Prostate gland (tissue), 2 donors: ENCODE results near the gene FHL2. TPM values are rescaled to one million over a fixed set of nuclear protein-coding genes. Genes with fewer than 3 reads are reported as not detected.
"Not testable (repeated sequence)": the region's sequence is repeated elsewhere in the genome, so short reads cannot be mapped to it uniquely, and the experiment has no call there.

ENCODE experiments used
- DNase-seq: peaks from one replicate; pipeline ENCODE4 v3.0.0-alpha.2; 2019; ENCODE audit warnings: low spot score
- H3K27ac ChIP-seq, 2 donors: fragments of 200-600 bp; sonication (generic); 2 replicates each; pipeline ENCODE4 v1.5.1; 2017 to 2019
- H3K27me3 ChIP-seq: fragments of 200-600 bp; sonication (generic); replicated peaks from 2 replicates; pipeline ENCODE4 v1.5.1; 2019; ENCODE audit not compliant: insufficient read depth
- H3K36me3 ChIP-seq, 2 donors: fragments of 200-600 bp; sonication (generic); 1 replicate in 1 of 2; 2 replicates in 1 of 2; pipeline versions ENCODE4 v1.5.1 to v1.8.1; 2017 to 2019
- H3K4me1 ChIP-seq: fragments of 200-600 bp; sonication (generic); replicated peaks from 2 replicates; pipeline ENCODE4 v1.5.1; 2019
- H3K4me3 ChIP-seq, 2 donors: fragments of 200-600 bp; sonication (generic); 2 replicates each; pipeline ENCODE4 v1.5.1; 2017 to 2019
- H3K9me3 ChIP-seq: fragments of 200-600 bp; sonication (generic); 2 replicates; pipeline ENCODE4 v1.5.1; 2017
- POLR2A ChIP-seq: fragments of 450-650 bp; IDR thresholded peaks from one replicate; pipeline ENCODE4 v1.6.1; 2016; ENCODE audit warnings: antibody characterized with exemption, mild to moderate bottlenecking
- POLR2AphosphoS5 ChIP-seq: sonication (generic); formaldehyde crosslinking; IDR thresholded peaks from one replicate; pipeline ENCODE4 v1.6.1; 2017; ENCODE audit warnings: antibody characterized with exemption
- WGBS: methylation state at CpG from one replicate; pipeline ENCODE4 v1.1.5; 2018; 5-methylcytosine and 5-hydroxymethylcytosine counted together
- intact Hi-C: fragments of 100-400 bp; cut with DNase I; formaldehyde crosslinking; loops from one replicate; pipeline ENCODE4 v1.14.2; 2022
- total RNA-seq, 2 donors: library from RNA; depleted of rRNA; stranded (reverse); fragments of >200 nt; gene quantifications; one replicate each; pipeline ENCODE4 v1.1.0, GENCODE V29; 2016
- TF ChIP-seq, protein P1 (sequence below), 4 experiments: fragments of 200-600 bp in 2 of 4; fragments of 450-650 bp in 2 of 4; sonication (generic) in 2 of 4; IDR thresholded peaks; 1 replicate in 3 of 4; 2 replicates in 1 of 4; pipeline ENCODE4 v1.5.1; 2016 to 2019; ENCODE audit warnings: antibody characterized with exemption in 4 of 4, mild to moderate bottlenecking in 2 of 4, moderate library complexity in 2 of 4

FHL2 gene
- total RNA-seq, 2 donors from 2014 or later: 132 to 250 TPM

- peak overlapping the region in 1 of 2 donors; percentile 38 for H3K27ac ChIP-seq
Measured at GRCh38 chr2:105428387-105429018, 29.7 kb upstream of the FHL2 start.

GRCh38 chr2:105427485-105427884, 28.6 kb upstream of the FHL2 start:
- Histone ChIP-seq H3K9me3 (no peaks in the 10 kb centered on the region), H3K4me1 (peaks cover 6% of the 10 kb centered on the region), H3K27ac (no peak overlapping the region), H3K27me3 (no peaks in the 10 kb centered on the region), H3K4me3 (no peak overlapping the region), H3K36me3 (no peaks in the 10 kb centered on the region)
- intact Hi-C loops: no loop called here
- DNase-seq: no peak
- TF ChIP-seq, protein P1, sequence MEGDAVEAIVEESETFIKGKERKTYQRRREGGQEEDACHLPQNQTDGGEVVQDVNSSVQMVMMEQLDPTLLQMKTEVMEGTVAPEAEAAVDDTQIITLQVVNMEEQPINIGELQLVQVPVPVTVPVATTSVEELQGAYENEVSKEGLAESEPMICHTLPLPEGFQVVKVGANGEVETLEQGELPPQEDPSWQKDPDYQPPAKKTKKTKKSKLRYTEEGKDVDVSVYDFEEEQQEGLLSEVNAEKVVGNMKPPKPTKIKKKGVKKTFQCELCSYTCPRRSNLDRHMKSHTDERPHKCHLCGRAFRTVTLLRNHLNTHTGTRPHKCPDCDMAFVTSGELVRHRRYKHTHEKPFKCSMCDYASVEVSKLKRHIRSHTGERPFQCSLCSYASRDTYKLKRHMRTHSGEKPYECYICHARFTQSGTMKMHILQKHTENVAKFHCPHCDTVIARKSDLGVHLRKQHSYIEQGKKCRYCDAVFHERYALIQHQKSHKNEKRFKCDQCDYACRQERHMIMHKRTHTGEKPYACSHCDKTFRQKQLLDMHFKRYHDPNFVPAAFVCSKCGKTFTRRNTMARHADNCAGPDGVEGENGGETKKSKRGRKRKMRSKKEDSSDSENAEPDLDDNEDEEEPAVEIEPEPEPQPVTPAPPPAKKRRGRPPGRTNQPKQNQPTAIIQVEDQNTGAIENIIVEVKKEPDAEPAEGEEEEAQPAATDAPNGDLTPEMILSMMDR (IDR thresholded peaks at IDR 0.05): no peak
- no peak for TF ChIP-seq POLR2AphosphoS5
- TF ChIP-seq POLR2A: no peak
- 79% methylated on average over 4 of the region's 4 CpGs for WGBS

More at GRCh38 chr2:105428387-105429018, 29.7 kb upstream of the FHL2 start:
- Histone ChIP-seq H3K27me3 (no peaks in the 10 kb centered on the region), H3K4me3 (no peak overlapping the region), H3K36me3 (no peaks in the 10 kb centered on the region), H3K4me1 (peaks cover 10% of the 10 kb centered on the region), H3K9me3 (no peaks in the 10 kb centered on the region)
- TF ChIP-seq POLR2A: no peak
- TF ChIP-seq, protein P1 (IDR thresholded peaks at IDR 0.05): no peak
- TF ChIP-seq POLR2AphosphoS5: peak; percentile 43
- DNase-seq: peak; percentile 76
- intact Hi-C loops: no loop called here
- whole genome bisulfite sequencing: 69% methylated on average over 12 of the region's 12 CpGs

DNA sequence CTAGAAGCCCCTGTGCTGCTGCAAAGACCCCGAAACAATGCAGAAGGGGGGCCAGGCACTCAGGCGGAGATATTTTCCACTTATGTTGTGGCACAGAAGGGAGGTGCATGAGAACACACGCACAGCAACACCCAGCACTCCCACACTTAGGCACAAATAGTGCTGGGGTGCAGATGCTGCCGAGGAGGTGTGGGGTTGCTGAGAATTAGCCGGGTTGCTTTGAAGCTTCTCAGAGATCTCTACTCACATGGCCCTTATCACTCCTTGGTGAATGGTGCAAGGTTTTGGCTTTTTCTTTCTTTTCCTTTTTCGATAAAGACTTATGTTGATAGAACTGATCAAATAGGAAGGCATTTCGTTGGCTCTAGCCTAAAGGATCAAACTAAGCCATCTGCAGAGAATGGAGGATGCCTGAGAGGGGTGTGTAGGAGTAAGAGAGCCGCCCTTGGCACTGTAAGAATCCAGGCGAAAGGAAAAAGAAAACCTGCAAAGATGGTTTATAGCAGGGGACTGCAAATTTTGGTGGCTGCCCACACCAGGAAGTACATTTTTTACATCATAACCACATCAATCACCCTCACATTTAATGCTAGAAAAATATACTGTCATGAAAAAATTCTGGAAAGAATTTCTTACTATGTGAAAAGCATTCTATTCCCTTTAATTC, 27.9 kb upstream of the FHL2 start:
- 53% methylated on average over 9 of the region's 9 CpGs for WGBS
- Histone ChIP-seq H3K9me3 (no peaks in the 10 kb centered on the region), H3K4me1 (peaks cover 3% of the 10 kb centered on the region), H3K36me3 (no peaks in the 10 kb centered on the region), H3K4me3 (no peak overlapping the region), H3K27ac (no peak overlapping the region), H3K27me3 (no peaks in the 10 kb centered on the region)
- intact Hi-C loops: no loop called here
- TF ChIP-seq, protein P1 (IDR thresholded peaks at IDR 0.05): no peak
- TF ChIP-seq POLR2A (no peak), POLR2AphosphoS5 (no peak)
- no peak for DNase-seq

GRCh38 chr2:105425936-105426625, 27.2 kb upstream of the FHL2 start:
- intact Hi-C loops: no loop called here
- Histone ChIP-seq H3K27me3 (no peaks in the 10 kb centered on the region), H3K4me1 (peaks cover 2% of the 10 kb centered on the region), H3K4me3 (no peak overlapping the region), H3K9me3 (no peaks in the 10 kb centered on the region), H3K27ac (no peak overlapping the region), H3K36me3 (no peaks in the 10 kb centered on the region)
- TF ChIP-seq, protein P1 (IDR thresholded peaks at IDR 0.05): no peak
- 45% methylated on average over 6 of the region's 6 CpGs for WGBS
- DNase-seq: no peak

DNA sequence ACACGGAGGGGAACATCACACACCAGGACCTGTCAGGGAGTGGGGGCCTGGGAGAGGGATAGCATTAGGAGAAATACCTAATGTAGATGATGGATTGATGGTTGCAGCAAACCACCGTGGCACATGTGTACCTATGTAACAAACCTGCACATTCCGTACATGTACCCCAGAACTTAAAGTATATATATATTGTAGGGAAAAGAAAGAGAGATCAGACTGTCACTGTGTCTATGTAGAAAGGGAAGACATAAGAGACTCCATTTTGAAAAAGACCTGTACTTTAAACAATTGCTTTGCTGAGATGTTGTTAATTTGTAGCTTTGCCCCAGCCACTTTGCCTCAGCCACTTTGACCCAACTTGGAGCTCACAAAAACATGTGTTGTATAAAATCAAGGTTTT, 26.0 kb upstream of the FHL2 start:
- intact Hi-C loops, H3K27me3 ChIP-seq, H3K36me3 ChIP-seq, H3K27ac ChIP-seq, H3K4me3 ChIP-seq, DNase-seq, H3K4me1 ChIP-seq, H3K9me3 ChIP-seq: not testable (repeated sequence)
- WGBS: 90% methylated on average over 3 of the region's 3 CpGs
